NCI-H2107 treated with DMSO at 0.1 percent for 48 hours (cell line): Measurements from ENCODE around the gene LTC4S.
"Not testable (repeated sequence)": the region's sequence is repeated elsewhere in the genome, so short reads cannot be mapped to it uniquely, and the experiment has no call there.

ENCODE experiments used
- DNase-seq: peaks from one replicate; lab custom pipeline; 2025; ENCODE audit not compliant: unreplicated experiment; lab: John Stamatoyannopoulos, UW

LTC4S gene

GRCh38 chr5:179822444-179822990 is 28.7 kb downstream of the LTC4S start:
- DNase-seq, result no peak

- DNase-seq, result no peak
These were observed 30.4 kb downstream of the LTC4S start for GRCh38 chr5:179823937-179824744.

- no peak for DNase-seq
These were observed 30.9 kb downstream of the LTC4S start for GRCh38 chr5:179824745-179825112.

GRCh38 chr5:179825655-179826182 is 31.9 kb downstream of the LTC4S start:
- DNase-seq, result no peak

GRCh38 chr5:179827680-179828079 is 33.9 kb downstream of the LTC4S start:
- no peak for DNase-seq

GRCh38 chr5:179828756-179829421 is 35.1 kb downstream of the LTC4S start:
- no peak for DNase-seq

GRCh38 chr5:179829732-179830435 is 36.1 kb downstream of the LTC4S start:
- DNase-seq, result no peak

- DNase-seq, result no peak
These were observed 37.2 kb downstream of the LTC4S start for GRCh38 chr5:179830818-179831468.

GRCh38 chr5:179832039-179832745 is 38.4 kb downstream of the LTC4S start:
- DNase-seq, result no peak

- DNase-seq, result no peak
These were observed 39.4 kb downstream of the LTC4S start for GRCh38 chr5:179833056-179833708.

- no peak for DNase-seq
These were observed 39.9 kb downstream of the LTC4S start for GRCh38 chr5:179833709-179834070.

- DNase-seq, result no peak
These were observed 40.3 kb downstream of the LTC4S start for GRCh38 chr5:179834120-179834519.

- DNase-seq, result not testable (repeated sequence)
These were observed 41.1 kb downstream of the LTC4S start for GRCh38 chr5:179834871-179835270.

GRCh38 chr5:179836225-179837019 is 42.6 kb downstream of the LTC4S start:
- no peak for DNase-seq

GRCh38 chr5:179837076-179838011 is 43.6 kb downstream of the LTC4S start:
- DNase-seq, result no peak

GRCh38 chr5:179839328-179840256 is 45.8 kb downstream of the LTC4S start:
- no peak for DNase-seq

- DNase-seq, result no peak
These were observed 46.5 kb downstream of the LTC4S start for GRCh38 chr5:179840321-179840720.
